Measurements from ENCODE around the gene BBS7. TPM values are rescaled to one million over a fixed set of nuclear protein-coding genes. Genes with fewer than 3 reads are reported as not detected.

The BBS7 gene
- polyA plus RNA-seq, 3 donors from 2014 or later: 6.5 to 10.2 (median 9.0) TPM

DNA sequence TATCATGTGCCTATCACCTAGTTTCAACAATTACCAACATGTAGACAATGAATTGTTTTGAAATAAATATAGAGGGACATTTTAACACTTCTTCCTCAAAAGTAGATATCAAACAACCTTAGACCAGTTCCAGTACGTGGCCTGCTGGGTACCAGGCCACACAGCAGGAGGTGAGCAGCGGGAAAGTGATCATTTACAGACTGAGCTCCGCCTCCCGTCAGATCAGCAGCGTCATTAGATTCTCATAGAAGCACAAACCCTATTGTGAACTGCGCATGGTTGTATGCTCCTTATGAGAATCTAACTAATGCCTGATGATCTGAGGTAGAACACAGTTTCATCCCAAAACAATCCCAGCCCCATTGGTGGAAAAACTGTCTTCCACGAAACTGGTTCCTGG lies 6.5 kb downstream of the BBS7 start:
- Mint-ChIP-seq H3K9me3 (no peaks in the 10 kb centered on the region), H3K36me3 (peaks cover 14 to 26% (median 15%) of the 10 kb centered on the region in 3 donors), H3K27me3 (ENCODE audit: low read depth in 3 of 3) (peaks cover 0 to 2% (median 0%) of the 10 kb centered on the region in 3 donors), H3K27ac (no peak overlapping the region), H3K4me1 (peaks cover under 1 to 3% of the 10 kb centered on the region in 2 donors), H3K4me3 (no peak overlapping the region)
- no peak for DNase-seq

DNA sequence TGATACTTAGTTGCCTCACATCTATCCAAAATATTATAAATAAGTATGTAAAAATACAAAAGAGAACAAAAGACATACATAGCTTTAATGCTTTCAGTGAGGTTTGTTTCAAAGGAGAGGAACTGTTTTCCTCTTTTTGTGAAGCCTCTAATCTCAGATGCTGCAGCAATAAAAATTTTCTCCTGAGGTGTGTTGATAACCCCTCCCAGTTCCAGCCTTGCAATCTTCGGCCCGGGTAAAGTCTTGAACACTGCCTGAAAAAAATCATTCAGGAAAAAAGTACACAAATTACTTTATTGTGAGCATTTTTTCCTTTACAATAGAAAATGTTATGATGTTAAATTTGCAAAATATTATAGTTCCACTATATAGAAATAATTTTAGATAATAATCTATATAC lies 8.8 kb downstream of the BBS7 start:
- no peak overlapping the region for H3K27ac Mint-ChIP-seq
- no peaks in the 10 kb centered on the region for H3K4me1 Mint-ChIP-seq
- no peak for DNase-seq
- no peaks in the 10 kb centered on the region for H3K27me3 Mint-ChIP-seq (ENCODE audit: low read depth in 3 of 3)
- peaks cover 8 to 23% (median 9%) of the 10 kb centered on the region in 3 donors for H3K36me3 Mint-ChIP-seq
- no peak overlapping the region for H3K4me3 Mint-ChIP-seq
- H3K9me3 Mint-ChIP-seq: no peaks in the 10 kb centered on the region

DNA sequence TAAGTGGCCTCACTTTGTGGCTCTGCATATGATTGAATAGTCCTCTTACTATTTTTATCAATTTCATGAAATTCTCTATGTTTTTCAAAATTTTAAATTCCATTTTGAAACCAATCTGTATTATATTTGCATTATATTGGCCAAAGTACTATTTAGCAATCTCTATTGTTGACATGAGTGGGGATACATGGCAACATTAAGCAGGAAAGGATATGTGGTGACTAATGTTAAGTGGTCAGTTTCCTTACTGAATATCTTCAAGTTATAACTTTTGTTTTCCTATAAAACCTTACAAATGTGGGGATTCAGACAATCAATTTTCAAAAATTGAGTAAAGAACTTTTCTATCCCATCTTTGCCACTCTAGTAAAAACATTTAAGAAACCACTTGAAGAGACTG lies 10.2 kb downstream of the BBS7 start:
- Mint-ChIP-seq H3K27me3 (ENCODE audit: low read depth in 3 of 3) (no peaks in the 10 kb centered on the region), H3K36me3 (peaks cover 0 to 16% (median 3%) of the 10 kb centered on the region in 3 donors), H3K9me3 (no peaks in the 10 kb centered on the region), H3K4me3 (no peak overlapping the region), H3K4me1 (no peaks in the 10 kb centered on the region), H3K27ac (no peak overlapping the region)
- DNase-seq: no peak

DNA sequence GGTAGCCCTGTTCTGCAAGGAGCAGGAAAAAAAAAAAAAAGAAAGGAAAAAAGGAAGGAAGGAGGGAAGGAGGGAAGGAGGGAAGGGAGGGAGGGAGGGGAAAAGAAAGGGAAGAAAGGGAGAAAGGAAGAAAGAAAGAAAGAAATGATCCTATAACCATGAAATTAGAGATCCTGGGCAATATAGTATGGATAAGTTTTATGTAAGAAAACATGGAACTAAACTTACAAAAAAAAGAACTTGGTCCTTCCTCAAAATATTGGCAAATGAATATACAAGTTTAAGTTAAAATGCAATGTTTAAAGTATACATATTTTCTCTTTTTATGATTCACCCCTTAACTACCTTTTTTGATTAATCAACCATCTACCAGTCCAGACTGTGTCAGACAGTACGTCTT lies 18.9 kb downstream of the BBS7 start:
- no peak overlapping the region for H3K27ac Mint-ChIP-seq
- H3K9me3 Mint-ChIP-seq: no peaks in the 10 kb centered on the region
- H3K36me3 Mint-ChIP-seq: peaks cover 13 to 35% (median 16%) of the 10 kb centered on the region in 3 donors
- no peak overlapping the region for H3K4me3 Mint-ChIP-seq
- no peaks in the 10 kb centered on the region for H3K27me3 Mint-ChIP-seq (ENCODE audit: low read depth in 3 of 3)
- H3K4me1 Mint-ChIP-seq: no peaks in the 10 kb centered on the region
- DNase-seq: no peak

DNA sequence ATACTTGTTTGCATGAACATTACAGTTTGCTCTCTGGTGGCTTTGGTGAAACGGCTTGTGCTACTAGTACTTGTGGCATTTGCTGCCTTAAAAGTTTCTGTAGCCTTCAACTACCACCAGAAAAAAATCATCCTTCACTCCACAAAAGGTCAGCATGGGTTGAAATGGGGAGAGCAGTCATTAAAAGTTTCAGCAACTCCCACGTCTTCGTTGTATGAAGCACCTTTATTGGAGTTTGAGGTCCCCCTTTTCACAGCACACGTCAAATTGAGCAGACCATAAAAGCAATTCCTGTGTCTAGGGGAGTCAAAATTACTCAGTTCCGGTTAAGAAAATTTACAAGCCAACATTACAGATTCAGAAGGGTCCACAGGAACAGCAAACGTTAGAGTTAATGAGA lies 23.6 kb downstream of the BBS7 start:
- Mint-ChIP-seq H3K36me3 (peaks cover 17 to 35% (median 27%) of the 10 kb centered on the region in 3 donors), H3K9me3 (no peaks in the 10 kb centered on the region), H3K27me3 (ENCODE audit: low read depth in 3 of 3) (no peaks in the 10 kb centered on the region), H3K4me1 (no peaks in the 10 kb centered on the region), H3K27ac (no peak overlapping the region), H3K4me3 (no peak overlapping the region)
- no peak for DNase-seq

DNA sequence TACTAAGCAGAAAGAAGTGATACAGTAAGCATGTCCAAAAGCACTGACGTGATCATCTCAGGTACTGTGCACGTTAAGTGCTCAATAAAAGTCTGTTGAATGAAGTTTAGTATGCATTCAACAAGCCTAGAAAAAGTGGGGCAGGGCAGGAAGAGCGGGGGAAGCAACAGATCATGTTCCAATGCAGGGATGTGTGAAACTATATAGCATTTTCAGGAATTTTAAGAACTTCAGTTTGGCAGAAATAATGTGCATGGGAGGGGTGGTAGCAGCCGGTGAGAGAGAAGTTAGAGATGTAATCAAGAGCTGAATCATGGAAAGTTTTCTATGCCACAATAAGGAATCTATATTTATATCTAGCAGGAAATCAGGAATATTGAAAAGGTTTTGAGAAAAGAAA lies 27.4 kb downstream of the BBS7 start:
- no peaks in the 10 kb centered on the region for H3K27me3 Mint-ChIP-seq (ENCODE audit: low read depth in 3 of 3)
- H3K36me3 Mint-ChIP-seq: peaks cover 22 to 43% (median 38%) of the 10 kb centered on the region in 3 donors
- H3K9me3 Mint-ChIP-seq: no peaks in the 10 kb centered on the region
- no peak for DNase-seq
- H3K4me1 Mint-ChIP-seq: no peaks in the 10 kb centered on the region
- no peak overlapping the region for H3K27ac Mint-ChIP-seq
- no peak overlapping the region for H3K4me3 Mint-ChIP-seq

DNA sequence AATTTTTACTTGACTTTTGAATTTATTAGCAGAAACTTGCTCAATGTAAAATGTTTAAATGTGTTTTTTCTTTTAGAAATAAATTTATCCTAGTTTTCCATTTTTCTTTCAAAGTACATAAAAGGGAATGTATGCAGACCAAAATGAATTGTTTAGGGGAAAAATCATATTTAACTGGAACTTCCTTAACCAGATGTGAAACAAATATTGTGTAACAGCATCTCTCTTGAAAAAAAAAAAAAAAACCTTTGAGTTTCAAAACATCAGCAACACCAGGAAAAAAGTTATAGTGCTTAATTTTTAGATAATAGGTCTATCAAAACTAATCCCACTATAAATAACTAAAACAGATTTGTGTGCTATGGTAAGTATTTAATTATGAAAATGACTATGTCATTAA lies 32.1 kb downstream of the BBS7 start:
- H3K27ac Mint-ChIP-seq: no peak overlapping the region
- H3K27me3 Mint-ChIP-seq (ENCODE audit: low read depth in 3 of 3): no peaks in the 10 kb centered on the region
- H3K9me3 Mint-ChIP-seq: no peaks in the 10 kb centered on the region
- no peak for DNase-seq
- H3K36me3 Mint-ChIP-seq: peaks cover 16 to 26% (median 25%) of the 10 kb centered on the region in 3 donors
- H3K4me3 Mint-ChIP-seq: no peak overlapping the region
- H3K4me1 Mint-ChIP-seq: no peaks in the 10 kb centered on the region

DNA sequence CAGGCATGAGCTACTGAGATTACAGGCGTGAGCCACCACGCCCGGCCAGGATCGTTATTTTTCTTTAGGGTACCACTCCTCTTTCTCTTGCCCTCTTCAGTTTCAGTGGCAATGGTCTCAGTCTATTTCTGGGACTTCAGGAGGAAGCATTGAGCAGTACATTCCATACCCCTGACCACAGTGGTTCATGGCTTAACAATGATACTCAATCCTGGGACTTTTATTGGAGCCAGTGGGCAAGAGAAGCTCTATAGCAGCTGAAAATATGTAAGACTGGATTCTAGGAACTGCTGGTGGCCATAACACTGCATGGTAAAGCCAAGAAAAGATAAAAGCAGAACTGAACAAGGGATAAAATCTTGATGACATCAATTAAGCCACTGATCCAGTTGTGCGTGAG lies 40.8 kb downstream of the BBS7 start:
- peaks cover 0 to 4% of the 10 kb centered on the region in 2 donors for H3K4me1 Mint-ChIP-seq
- no peaks in the 10 kb centered on the region for H3K27me3 Mint-ChIP-seq (ENCODE audit: low read depth in 3 of 3)
- peaks cover 6 to 12% (median 6%) of the 10 kb centered on the region in 3 donors for H3K36me3 Mint-ChIP-seq
- DNase-seq: no peak
- H3K9me3 Mint-ChIP-seq: no peaks in the 10 kb centered on the region
- H3K27ac Mint-ChIP-seq: no peak overlapping the region
- H3K4me3 Mint-ChIP-seq: no peak overlapping the region

DNA sequence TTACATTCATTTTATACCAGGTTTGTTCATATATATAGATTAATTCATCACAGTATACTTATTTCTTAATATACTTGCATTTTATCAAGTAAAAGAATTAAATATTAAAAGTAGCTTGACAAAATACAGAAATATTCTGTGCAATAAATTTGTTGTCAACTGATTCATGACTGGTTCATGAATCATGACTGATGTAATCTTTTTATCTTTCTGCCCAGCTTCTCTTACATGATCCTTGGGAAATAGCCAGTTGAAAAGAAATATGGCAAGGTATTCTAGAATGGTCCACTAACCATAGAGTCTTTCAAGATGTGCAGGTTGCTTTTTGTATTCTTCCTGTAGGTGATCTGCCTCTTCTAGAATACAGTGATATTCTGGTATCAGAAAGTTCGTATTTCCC lies 42.4 kb downstream of the BBS7 start:
- H3K4me3 Mint-ChIP-seq: no peak overlapping the region
- no peak overlapping the region for H3K27ac Mint-ChIP-seq
- peaks cover 6 to 12% (median 6%) of the 10 kb centered on the region in 3 donors for H3K36me3 Mint-ChIP-seq
- no peaks in the 10 kb centered on the region for H3K9me3 Mint-ChIP-seq
- peaks cover 11 to 20% of the 10 kb centered on the region in 2 donors for H3K4me1 Mint-ChIP-seq
- DNase-seq: no peak
- peaks cover 0 to 6% (median 3%) of the 10 kb centered on the region in 3 donors for H3K27me3 Mint-ChIP-seq (ENCODE audit: low read depth in 3 of 3)

DNA sequence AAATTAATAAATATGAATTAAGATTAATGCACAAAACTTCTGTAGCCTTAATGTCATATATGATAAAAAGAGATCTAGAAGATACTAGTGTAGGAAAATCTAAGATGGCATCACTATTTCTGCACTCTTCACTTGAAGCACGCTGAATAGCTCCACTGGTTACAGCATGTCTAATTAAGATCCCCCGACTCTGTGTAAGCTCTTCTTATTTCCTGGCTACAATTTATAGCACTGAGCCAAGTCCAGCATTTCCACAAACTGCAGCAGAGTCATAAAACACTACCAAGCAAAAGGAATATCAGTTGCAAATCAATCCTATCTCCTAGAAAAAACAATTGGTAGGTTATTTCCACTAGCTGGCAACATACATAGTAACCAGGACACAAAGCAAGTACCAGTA lies 45.3 kb downstream of the BBS7 start:
- Mint-ChIP-seq H3K36me3 (no peaks in the 10 kb centered on the region), H3K27me3 (ENCODE audit: low read depth in 3 of 3) (peaks cover 0 to 6% (median 3%) of the 10 kb centered on the region in 3 donors), H3K27ac (peak overlapping the region in 1 of 6 donors; percentile 28), H3K9me3 (no peaks in the 10 kb centered on the region), H3K4me1 (peaks cover 16 to 28% of the 10 kb centered on the region in 2 donors), H3K4me3 (peak overlapping the region; percentile 30 to 64 (median 49))
- no peak for DNase-seq

DNA sequence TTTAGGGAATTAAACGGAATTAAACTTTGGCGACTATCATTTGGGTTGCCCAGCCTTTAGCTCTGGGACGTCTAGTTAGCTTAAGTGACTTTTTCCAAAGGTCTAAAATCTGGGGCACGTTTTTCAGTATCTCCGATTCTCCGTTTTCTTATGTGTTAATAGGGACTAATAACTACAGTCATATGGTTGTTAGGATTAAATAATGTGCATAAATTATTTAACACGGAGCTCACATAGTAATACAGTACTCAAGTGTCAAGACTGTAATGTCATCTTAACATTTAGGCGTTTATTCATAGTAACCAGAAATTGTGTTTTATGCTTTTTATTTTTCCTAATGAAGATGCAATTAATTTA lies 46.1 kb downstream of the BBS7 start:
- no peak for DNase-seq
- H3K4me1 Mint-ChIP-seq: peaks cover 16 to 28% of the 10 kb centered on the region in 2 donors
- H3K36me3 Mint-ChIP-seq: peaks cover 0 to under 1% (median 0%) of the 10 kb centered on the region in 3 donors
- H3K27me3 Mint-ChIP-seq (ENCODE audit: low read depth in 3 of 3): peaks cover 0 to 6% (median 3%) of the 10 kb centered on the region in 3 donors
- H3K9me3 Mint-ChIP-seq: no peaks in the 10 kb centered on the region
- H3K27ac Mint-ChIP-seq: peak overlapping the region; percentile 81 to 95 (median 90)
- peak overlapping the region; percentile 92 to 99 (median 95) for H3K4me3 Mint-ChIP-seq

DNA sequence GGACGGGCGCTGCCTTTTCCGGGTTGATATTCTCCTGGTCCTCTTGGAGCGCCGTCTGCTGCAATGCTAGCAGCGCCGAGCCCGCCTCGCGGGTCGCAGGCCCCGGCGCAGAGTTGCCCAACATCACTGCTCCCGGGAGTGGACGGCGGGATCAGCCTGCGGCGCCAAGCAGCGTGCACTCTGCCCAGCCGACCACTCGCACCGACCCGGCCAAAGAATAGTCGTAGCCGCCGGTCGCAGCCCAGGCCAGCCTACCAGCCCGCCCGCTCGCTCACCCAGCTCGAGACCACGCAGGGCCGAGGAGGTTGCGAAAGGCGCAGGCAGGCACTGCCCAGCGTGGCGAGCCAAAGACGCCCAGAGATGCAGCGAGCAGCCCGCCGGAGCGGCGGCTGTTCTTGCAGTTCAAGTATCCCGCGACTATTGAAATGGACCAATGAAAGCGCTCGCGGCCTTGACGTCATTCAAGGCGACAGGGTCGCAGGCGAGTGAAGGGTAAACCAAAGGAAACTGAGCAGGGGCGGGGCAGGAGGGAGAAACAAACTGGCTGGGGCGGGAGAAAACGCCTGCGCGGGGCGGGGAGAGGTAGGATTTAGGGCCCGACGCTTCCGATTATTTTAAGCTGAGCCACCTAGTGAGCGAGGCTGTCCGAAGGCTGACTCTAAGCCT lies 46.6 kb downstream of the BBS7 start, which contains the start of gene CCNA2:
Gene CCNA2, minus strand, starts transcription at position 379 of the 666 bp plus-strand sequence. Its CDS starts 255 bp downstream, at position 124.
- Mint-ChIP-seq H3K9me3 (no peaks in the 10 kb centered on the region), H3K36me3 (peaks cover 0 to 3% (median 0%) of the 10 kb centered on the region in 3 donors), H3K27ac (peak within 1 kb of the TSS; percentile 81 to 95 (median 90)), H3K4me1 (peaks cover 16 to 28% of the 10 kb centered on the region in 2 donors), H3K27me3 (ENCODE audit: low read depth in 3 of 3) (peaks cover 0 to 6% (median 4%) of the 10 kb centered on the region in 3 donors), H3K4me3 (peak within 1 kb of the TSS; percentile 92 to 99 (median 95))
- DNase-seq: peak; percentile 91 to 93 (median 92)

DNA sequence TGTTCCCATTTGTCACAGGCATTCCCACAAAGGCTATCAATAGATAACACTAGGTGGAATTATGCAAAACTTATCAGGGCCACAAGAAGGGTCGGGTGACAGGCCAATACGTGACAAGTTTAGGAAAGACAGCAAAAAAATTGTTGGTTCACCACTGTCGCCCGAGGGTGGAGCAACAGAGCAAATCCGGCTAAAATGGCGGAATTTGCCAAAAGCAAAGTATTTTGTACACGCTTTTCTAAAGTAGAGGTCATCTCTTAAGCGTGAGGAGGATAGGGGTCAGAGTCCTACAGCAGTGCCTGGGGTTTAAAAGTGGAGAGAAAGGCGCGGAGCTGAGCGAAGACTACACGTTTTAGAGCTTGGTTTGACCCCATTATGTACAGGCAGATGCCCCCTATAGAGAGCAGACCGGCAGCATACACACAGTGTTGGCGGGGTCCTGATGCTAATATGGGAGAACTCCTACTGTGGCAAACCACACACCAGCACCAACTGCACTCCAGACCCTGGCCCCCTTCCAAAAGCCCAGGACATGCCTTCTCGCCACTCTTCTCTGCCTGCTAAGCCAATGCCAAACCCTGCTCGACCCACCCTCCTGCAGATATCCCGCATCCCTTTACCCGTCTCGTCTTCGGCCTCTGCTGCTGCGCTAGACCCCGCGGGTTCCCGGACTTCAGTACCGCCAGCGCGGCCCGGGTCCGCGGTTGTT lies 47.3 kb downstream of the BBS7 start:
- DNase-seq: peak in 1 of 3 donors; percentile 5
- peak overlapping the region; percentile 32 to 85 (median 72) for H3K27ac Mint-ChIP-seq
- H3K4me1 Mint-ChIP-seq: peaks cover 16 to 28% of the 10 kb centered on the region in 2 donors
- H3K9me3 Mint-ChIP-seq: no peaks in the 10 kb centered on the region
- H3K27me3 Mint-ChIP-seq (ENCODE audit: low read depth in 3 of 3): peaks cover 0 to 6% (median 4%) of the 10 kb centered on the region in 3 donors
- H3K36me3 Mint-ChIP-seq: peaks cover 0 to 8% (median 4%) of the 10 kb centered on the region in 3 donors
- H3K4me3 Mint-ChIP-seq: peak overlapping the region; percentile 92 to 99 (median 95)

DNA sequence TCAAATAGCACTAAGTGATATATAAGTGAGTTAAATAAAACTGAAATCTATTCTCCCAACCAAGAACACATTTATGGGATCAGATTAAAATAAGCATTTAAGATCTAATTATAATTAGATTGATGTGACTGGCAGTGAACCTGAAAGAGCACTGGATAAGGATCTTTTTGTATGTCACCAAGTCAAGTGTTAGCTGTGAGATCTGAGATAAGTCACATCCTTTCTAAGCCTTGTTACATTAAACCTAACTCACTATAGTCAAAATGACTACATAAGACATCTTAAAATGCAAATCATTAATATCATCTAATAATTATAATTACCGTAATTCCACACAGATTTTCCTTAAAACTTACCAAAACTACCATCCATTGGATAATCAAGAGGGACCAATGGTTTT lies 48.2 kb downstream of the BBS7 start:
- peaks cover 16 to 28% of the 10 kb centered on the region in 2 donors for H3K4me1 Mint-ChIP-seq
- no peak for DNase-seq
- peak overlapping the region in 4 of 5 donors; percentile 68 to 99 (median 94) for H3K4me3 Mint-ChIP-seq
- peaks cover 0 to 14% (median 4%) of the 10 kb centered on the region in 3 donors for H3K36me3 Mint-ChIP-seq
- H3K27me3 Mint-ChIP-seq (ENCODE audit: low read depth in 3 of 3): peaks cover 0 to 6% (median 4%) of the 10 kb centered on the region in 3 donors
- H3K9me3 Mint-ChIP-seq: no peaks in the 10 kb centered on the region
- H3K27ac Mint-ChIP-seq: peak overlapping the region in 1 of 6 donors; percentile 30

Measured in immature natural killer cell (primary cell).